ENCODE data around the gene S100A6.

The S100A6 gene

GRCh38 chr1:153513023-153513422, 22.8 kb downstream of the S100A6 start:
- Histone ChIP-seq H3K36me3 (ENCODE audit: control insufficient read depth, insufficient read depth, low read length) (no peaks in the 10 kb centered on the region), H3K4me1 (ENCODE audit: control insufficient read depth, insufficient read depth, low read length) (no peaks in the 10 kb centered on the region), H3K9ac (ENCODE audit: low read length) (no peak overlapping the region), H3K27me3 (ENCODE audit: control insufficient read depth, insufficient read depth, low read length) (no peaks in the 10 kb centered on the region), H3K4me3 (ENCODE audit: low read length) (no peak overlapping the region), H3K27ac (ENCODE audit: low read depth, low read length) (no peak overlapping the region)

DNA sequence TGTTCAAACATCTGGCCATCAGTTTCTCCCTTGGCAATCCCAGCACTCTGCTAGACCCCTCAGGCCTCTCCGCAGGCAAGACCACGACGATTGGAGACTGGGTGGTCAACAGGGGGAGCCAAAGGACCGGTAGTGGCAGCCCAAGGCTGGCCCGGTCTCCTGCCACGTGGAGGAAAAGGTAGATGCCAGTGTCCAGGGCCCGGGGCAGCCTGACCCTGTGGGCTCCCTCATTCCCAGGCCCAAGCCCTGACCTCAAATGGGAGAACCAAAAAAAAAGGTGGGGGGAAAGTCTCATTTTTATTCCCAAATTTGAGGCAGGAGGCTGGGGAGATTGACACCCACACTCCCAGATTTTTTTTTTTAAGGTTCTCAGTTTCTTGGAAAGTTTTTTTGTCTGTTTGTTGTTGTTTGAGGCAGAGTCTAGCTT, 24.8 kb downstream of the S100A6 start:
- no peaks in the 10 kb centered on the region for H3K36me3 ChIP-seq (ENCODE audit: control insufficient read depth, insufficient read depth, low read length)
- no peak overlapping the region for H3K27ac ChIP-seq (ENCODE audit: low read depth, low read length)
- no peak overlapping the region for H3K4me3 ChIP-seq (ENCODE audit: low read length)
- H3K27me3 ChIP-seq (ENCODE audit: control insufficient read depth, insufficient read depth, low read length): no peaks in the 10 kb centered on the region
- H3K9ac ChIP-seq (ENCODE audit: low read length): no peak overlapping the region
- peaks cover 17% of the 10 kb centered on the region for H3K4me1 ChIP-seq (ENCODE audit: control insufficient read depth, insufficient read depth, low read length)

- no peaks in the 10 kb centered on the region for H3K27me3 ChIP-seq (ENCODE audit: control insufficient read depth, insufficient read depth, low read length)
- no peak overlapping the region for H3K27ac ChIP-seq (ENCODE audit: low read depth, low read length)
- H3K4me1 ChIP-seq (ENCODE audit: control insufficient read depth, insufficient read depth, low read length): peaks cover 17% of the 10 kb centered on the region
- H3K4me3 ChIP-seq (ENCODE audit: low read length): no peak overlapping the region
- no peak overlapping the region for H3K9ac ChIP-seq (ENCODE audit: low read length)
- no peaks in the 10 kb centered on the region for H3K36me3 ChIP-seq (ENCODE audit: control insufficient read depth, insufficient read depth, low read length)
These were observed 25.9 kb downstream of the S100A6 start for GRCh38 chr1:153509729-153510354.

DNA sequence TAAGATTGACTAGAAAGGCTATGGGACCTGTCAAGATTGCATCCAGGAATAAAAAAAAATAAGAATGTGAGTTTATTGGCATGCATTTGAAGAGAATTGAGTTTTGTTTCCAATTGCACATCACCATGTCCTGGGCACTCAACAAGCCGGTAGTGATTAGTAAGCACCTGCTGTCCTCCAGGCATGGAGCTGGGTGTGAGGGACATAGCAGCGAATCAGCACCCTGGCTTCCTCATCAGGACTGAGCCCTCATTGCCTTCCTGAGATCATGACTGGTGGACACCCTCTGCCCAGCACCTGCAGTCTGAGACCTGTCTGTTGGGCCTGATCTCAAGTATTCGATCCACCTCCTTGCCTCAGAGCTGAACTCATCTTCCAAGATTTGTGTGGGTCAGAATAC, 26.8 kb downstream of the S100A6 start:
- Histone ChIP-seq H3K4me1 (ENCODE audit: control insufficient read depth, insufficient read depth, low read length) (peaks cover 17% of the 10 kb centered on the region), H3K4me3 (ENCODE audit: low read length) (no peak overlapping the region), H3K27ac (ENCODE audit: low read depth, low read length) (no peak overlapping the region), H3K9ac (ENCODE audit: low read length) (no peak overlapping the region), H3K36me3 (ENCODE audit: control insufficient read depth, insufficient read depth, low read length) (no peaks in the 10 kb centered on the region), H3K27me3 (ENCODE audit: control insufficient read depth, insufficient read depth, low read length) (no peaks in the 10 kb centered on the region)

DNA sequence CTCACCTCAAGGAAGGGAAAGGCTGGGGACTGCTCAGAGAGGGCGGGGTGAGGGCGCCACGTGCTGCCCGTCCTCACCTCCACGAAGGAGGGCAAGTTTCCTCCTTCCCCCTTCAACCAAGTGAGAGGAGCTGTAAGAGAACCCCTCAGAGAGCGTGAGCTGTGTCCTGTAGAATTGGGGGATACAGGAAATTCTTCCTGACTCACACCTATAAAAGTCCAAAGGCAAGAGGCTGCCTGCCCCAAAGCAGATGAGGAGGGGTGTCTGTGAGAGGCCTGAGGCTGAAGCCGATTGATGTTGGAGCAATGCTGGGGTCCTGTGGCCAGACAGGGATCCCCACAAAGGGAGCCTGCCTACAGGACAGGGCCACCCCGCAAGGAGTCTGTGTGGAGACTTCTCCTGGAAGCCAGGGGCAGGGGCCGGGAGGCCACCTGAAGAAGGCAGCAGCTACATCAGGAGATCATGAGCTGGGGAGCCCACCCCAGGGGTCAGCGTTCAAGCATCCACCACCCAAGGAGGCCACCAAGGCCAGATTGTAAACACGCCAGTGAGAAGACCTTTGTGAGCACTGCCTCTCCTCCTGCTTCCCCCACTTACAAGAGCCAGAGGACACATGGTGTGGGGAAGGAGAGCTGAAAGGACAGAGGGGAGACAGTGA, 27.7 kb downstream of the S100A6 start:
- peak overlapping the region; percentile 90 for H3K27ac ChIP-seq (ENCODE audit: low read depth, low read length)
- no peaks in the 10 kb centered on the region for H3K27me3 ChIP-seq (ENCODE audit: control insufficient read depth, insufficient read depth, low read length)
- H3K36me3 ChIP-seq (ENCODE audit: control insufficient read depth, insufficient read depth, low read length): no peaks in the 10 kb centered on the region
- peaks cover 17% of the 10 kb centered on the region for H3K4me1 ChIP-seq (ENCODE audit: control insufficient read depth, insufficient read depth, low read length)
- no peak overlapping the region for H3K4me3 ChIP-seq (ENCODE audit: low read length)
- H3K9ac ChIP-seq (ENCODE audit: low read length): no peak overlapping the region

DNA sequence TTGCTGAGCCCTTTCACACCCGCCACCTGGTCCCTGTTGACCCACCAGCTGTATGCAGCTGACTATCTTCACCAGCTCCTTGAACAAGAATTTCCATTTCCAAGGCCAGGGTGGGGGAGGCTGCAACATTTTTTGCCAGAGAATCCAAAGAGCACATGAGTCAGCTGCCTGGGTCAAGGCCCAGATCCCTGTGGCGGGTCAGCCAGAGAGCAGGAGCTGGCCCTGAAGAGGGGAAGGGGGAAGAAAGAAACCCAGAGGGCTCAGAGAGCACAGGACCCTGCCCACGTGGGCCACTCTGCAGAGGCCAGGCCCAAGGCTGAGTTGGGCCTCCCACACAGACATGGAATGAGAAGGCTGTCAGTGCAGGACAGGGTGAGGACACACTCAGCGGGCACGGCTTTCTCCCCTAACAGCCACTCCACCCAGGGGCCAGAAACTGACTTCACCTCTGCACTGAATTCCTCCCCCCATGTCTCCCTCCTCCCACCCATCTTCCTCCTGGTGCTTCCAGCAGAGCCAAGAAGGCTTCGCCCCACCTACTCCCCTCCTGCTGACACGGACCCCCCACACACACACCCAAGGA, 28.9 kb downstream of the S100A6 start:
- Histone ChIP-seq H3K4me3 (ENCODE audit: low read length) (peak overlapping the region; percentile 42), H3K4me1 (ENCODE audit: control insufficient read depth, insufficient read depth, low read length) (peaks cover 17% of the 10 kb centered on the region), H3K9ac (ENCODE audit: low read length) (no peak overlapping the region), H3K27me3 (ENCODE audit: control insufficient read depth, insufficient read depth, low read length) (no peaks in the 10 kb centered on the region), H3K27ac (ENCODE audit: low read depth, low read length) (peak overlapping the region; percentile 90), H3K36me3 (ENCODE audit: control insufficient read depth, insufficient read depth, low read length) (no peaks in the 10 kb centered on the region)

DNA sequence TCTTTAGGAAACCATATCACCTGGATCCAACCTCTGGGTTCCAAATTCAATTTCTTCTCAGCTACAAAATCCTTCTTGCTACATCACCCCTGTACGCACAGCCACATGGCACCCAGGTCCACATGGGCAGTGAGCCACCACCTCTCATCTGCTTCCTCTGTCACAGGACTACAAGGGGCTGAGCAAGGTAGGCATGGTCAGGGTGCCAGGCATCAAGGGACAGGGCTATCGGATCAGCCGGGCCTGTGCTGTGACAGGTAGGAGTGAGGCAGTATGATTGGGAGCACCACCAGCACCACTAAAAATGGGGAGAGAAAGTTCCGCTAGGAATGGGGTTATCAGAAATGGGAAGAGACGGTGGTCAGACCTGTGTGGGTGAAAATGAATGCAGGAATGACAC, 29.4 kb downstream of the S100A6 start:
- Histone ChIP-seq H3K36me3 (ENCODE audit: control insufficient read depth, insufficient read depth, low read length) (no peaks in the 10 kb centered on the region), H3K9ac (ENCODE audit: low read length) (no peak overlapping the region), H3K4me1 (ENCODE audit: control insufficient read depth, insufficient read depth, low read length) (peaks cover 17% of the 10 kb centered on the region), H3K27ac (ENCODE audit: low read depth, low read length) (peak overlapping the region; percentile 90), H3K4me3 (ENCODE audit: low read length) (no peak overlapping the region), H3K27me3 (ENCODE audit: control insufficient read depth, insufficient read depth, low read length) (no peaks in the 10 kb centered on the region)

DNA sequence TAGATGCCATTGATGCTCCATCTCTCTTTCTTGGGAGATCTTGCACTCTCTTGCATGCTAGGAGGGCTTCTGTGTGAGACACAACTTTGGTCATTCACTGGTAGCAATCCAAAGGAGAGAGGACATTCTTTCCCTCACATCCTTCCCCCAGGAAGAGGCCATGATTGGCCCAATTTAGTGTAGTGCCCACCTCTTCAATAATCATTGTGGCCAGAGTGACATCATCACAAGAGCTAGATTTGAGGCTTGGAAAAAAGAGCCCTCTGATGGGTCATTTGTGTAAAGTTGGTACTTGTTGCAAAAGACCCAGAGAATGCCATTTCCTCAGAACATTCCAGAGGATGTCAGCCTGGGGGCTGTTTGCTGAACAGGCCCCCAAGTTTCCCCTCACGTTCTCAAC, 30.2 kb downstream of the S100A6 start:
- Histone ChIP-seq H3K27me3 (ENCODE audit: control insufficient read depth, insufficient read depth, low read length) (no peaks in the 10 kb centered on the region), H3K27ac (ENCODE audit: low read depth, low read length) (peak overlapping the region; percentile 18)

GRCh38 chr1:153503766-153504165, 32.0 kb downstream of the S100A6 start:
- Histone ChIP-seq H3K4me3 (ENCODE audit: low read length) (no peak overlapping the region), H3K9ac (ENCODE audit: low read length) (no peak overlapping the region), H3K36me3 (ENCODE audit: control insufficient read depth, insufficient read depth, low read length) (no peaks in the 10 kb centered on the region), H3K4me1 (ENCODE audit: control insufficient read depth, insufficient read depth, low read length) (peaks cover 17% of the 10 kb centered on the region), H3K27ac (ENCODE audit: low read depth, low read length) (no peak overlapping the region), H3K27me3 (ENCODE audit: control insufficient read depth, insufficient read depth, low read length) (no peaks in the 10 kb centered on the region)

More for the DNA sequence above, 30.2 kb downstream of the S100A6 start:
- Histone ChIP-seq H3K9ac (ENCODE audit: low read length) (no peak overlapping the region), H3K4me3 (ENCODE audit: low read length) (no peak overlapping the region), H3K36me3 (ENCODE audit: control insufficient read depth, insufficient read depth, low read length) (no peaks in the 10 kb centered on the region), H3K4me1 (ENCODE audit: control insufficient read depth, insufficient read depth, low read length) (peaks cover 17% of the 10 kb centered on the region)

- Histone ChIP-seq H3K4me3 (ENCODE audit: low read length) (no peak overlapping the region), H3K4me1 (ENCODE audit: control insufficient read depth, insufficient read depth, low read length) (no peaks in the 10 kb centered on the region), H3K27ac (ENCODE audit: low read depth, low read length) (no peak overlapping the region), H3K9ac (ENCODE audit: low read length) (no peak overlapping the region), H3K36me3 (ENCODE audit: control insufficient read depth, insufficient read depth, low read length) (no peaks in the 10 kb centered on the region), H3K27me3 (ENCODE audit: control insufficient read depth, insufficient read depth, low read length) (no peaks in the 10 kb centered on the region)
These were observed 37.0 kb downstream of the S100A6 start for GRCh38 chr1:153498746-153499145.

DNA sequence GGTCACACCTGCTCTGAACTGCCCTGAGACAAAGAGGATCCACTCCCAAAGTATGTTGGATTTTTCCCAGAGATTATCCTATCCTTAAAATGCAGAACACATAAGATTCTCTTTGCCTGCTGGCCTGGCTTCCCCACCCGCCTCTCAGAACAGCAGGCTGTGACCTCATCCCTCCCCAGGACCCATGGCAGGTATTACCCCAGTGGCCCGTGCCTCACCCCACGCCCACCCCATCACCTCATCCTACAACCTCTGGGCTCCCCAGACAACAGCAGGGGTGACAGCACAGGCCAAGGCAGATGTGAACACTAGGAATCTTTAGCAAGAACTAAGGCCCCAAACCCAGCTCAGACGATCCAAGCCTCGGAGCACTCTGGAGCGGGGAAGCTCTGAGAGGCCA, 40.3 kb downstream of the S100A6 start:
- Histone ChIP-seq H3K27me3 (ENCODE audit: control insufficient read depth, insufficient read depth, low read length) (no peaks in the 10 kb centered on the region), H3K27ac (ENCODE audit: low read depth, low read length) (no peak overlapping the region), H3K4me1 (ENCODE audit: control insufficient read depth, insufficient read depth, low read length) (peaks cover 5% of the 10 kb centered on the region), H3K9ac (ENCODE audit: low read length) (no peak overlapping the region), H3K4me3 (ENCODE audit: low read length) (no peak overlapping the region), H3K36me3 (ENCODE audit: control insufficient read depth, insufficient read depth, low read length) (no peaks in the 10 kb centered on the region)

- H3K4me1 ChIP-seq (ENCODE audit: control insufficient read depth, insufficient read depth, low read length): peaks cover 5% of the 10 kb centered on the region
- H3K27ac ChIP-seq (ENCODE audit: low read depth, low read length): no peak overlapping the region
- H3K9ac ChIP-seq (ENCODE audit: low read length): no peak overlapping the region
- no peak overlapping the region for H3K4me3 ChIP-seq (ENCODE audit: low read length)
- no peaks in the 10 kb centered on the region for H3K36me3 ChIP-seq (ENCODE audit: control insufficient read depth, insufficient read depth, low read length)
- H3K27me3 ChIP-seq (ENCODE audit: control insufficient read depth, insufficient read depth, low read length): no peaks in the 10 kb centered on the region
These were observed 40.7 kb downstream of the S100A6 start for GRCh38 chr1:153494976-153495535.
